IMR-90 (cell line): ENCODE data around the gene NPBWR2. TPM values are rescaled to one million over a fixed set of nuclear protein-coding genes. Genes with fewer than 3 reads are reported as not detected.

Experiments
- ATAC-seq: fragments of 200-7000 bp; cut with Tn5 transposase; 2 replicates; pipeline ENCODE4 v1.9.1; 2020; ENCODE audit warnings: low read depth, mild to moderate bottlenecking, moderate library complexity
- BruUV-seq: library from RNA; stranded (reverse); fragments of 400-500 nt; replicated peaks from 2 replicates; lab custom pipeline; 2021; lab: Mats Ljungman, UMichigan
- CTCF ChIA-PET: fragments of 300-600 bp; formaldehyde crosslinking; extraction: SDS; loops from one replicate; lab custom pipeline; 2021; ENCODE audit warnings: antibody characterized with exemption; lab: Yijun Ruan, JAX
- POLR2A ChIA-PET: fragments of 300-600 bp; sonication (Branson Sonifier 250); formaldehyde crosslinking; loops from one replicate; lab custom pipeline; 2022; ENCODE audit warnings: antibody characterized with exemption; ENCODE audit not compliant: unreplicated experiment; lab: Charles Lee
- DNase-seq: peaks from one replicate; pipeline ENCODE4 v3.0.0; 2013
- H2AFZ ChIP-seq: replicated peaks from 2 replicates; pipeline ENCODE3; 2013; ENCODE audit warnings: low read length, mild to moderate bottlenecking; ENCODE audit not compliant: poor library complexity
- H2AK5ac ChIP-seq: 2 replicates; pipeline ENCODE4 v1.6.1; 2013; ENCODE audit warnings: low read depth, low read length, inconsistent platforms
- H2AK9ac ChIP-seq: replicated peaks from 2 replicates; pipeline ENCODE3; 2013; ENCODE audit warnings: mild to moderate bottlenecking, low read depth, low read length, moderate library complexity; ENCODE audit not compliant: poor library complexity
- H2BK120ac ChIP-seq: 2 replicates; pipeline ENCODE4 v1.6.1; 2013; ENCODE audit warnings: low read depth, low read length, inconsistent platforms
- H2BK15ac ChIP-seq: 3 replicates; pipeline ENCODE4 v1.6.1; 2013; ENCODE audit warnings: low read depth, low read length, inconsistent platforms
- H2BK20ac ChIP-seq: 2 replicates; pipeline ENCODE4 v1.6.1; 2013; ENCODE audit warnings: low read depth, mild to moderate bottlenecking, inconsistent platforms, low read length, moderate library complexity
- H2BK5ac ChIP-seq: 2 replicates; pipeline ENCODE4 v1.6.1; 2013; ENCODE audit warnings: mild to moderate bottlenecking, low read depth, low read length, inconsistent platforms; ENCODE audit not compliant: poor library complexity, severe bottlenecking
- H3K14ac ChIP-seq: replicated peaks from 2 replicates; pipeline ENCODE4 v1.6.1; 2013; ENCODE audit warnings: low read depth, low read length, inconsistent platforms
- H3K18ac ChIP-seq: 2 replicates; pipeline ENCODE4 v1.6.1; 2013; ENCODE audit warnings: low read depth, low read length, control low read depth
- H3K23ac ChIP-seq: 2 replicates; pipeline ENCODE4 v1.6.1; 2013; ENCODE audit warnings: low read depth, low read length, inconsistent platforms
- H3K27ac ChIP-seq: 2 replicates; pipeline ENCODE4 v1.5.1; 2013; ENCODE audit warnings: mild to moderate bottlenecking, control low read depth, low read length; ENCODE audit not compliant: insufficient read depth
- H3K27me3 ChIP-seq: 2 replicates; pipeline ENCODE4 v1.6.1; 2013; ENCODE audit warnings: low read length; ENCODE audit not compliant: control insufficient read depth, insufficient read depth
- H3K36me3 ChIP-seq: 2 replicates; pipeline ENCODE4 v1.6.1; 2013; ENCODE audit warnings: low read length, mixed read lengths; ENCODE audit not compliant: control insufficient read depth, insufficient read depth
- H3K4ac ChIP-seq: 2 replicates; pipeline ENCODE4 v1.6.1; 2013; ENCODE audit warnings: low read depth, low read length, inconsistent platforms
- H3K4me1 ChIP-seq: 2 replicates; pipeline ENCODE4 v1.6.1; 2013; ENCODE audit warnings: low read length, mixed read lengths; ENCODE audit not compliant: control insufficient read depth, insufficient read depth
- H3K4me2 ChIP-seq: 2 replicates; pipeline ENCODE4 v1.6.1; 2013; ENCODE audit warnings: low read depth, mild to moderate bottlenecking, control low read depth, low read length, moderate library complexity
- H3K4me3 ChIP-seq: 2 replicates; pipeline ENCODE4 v1.5.1; 2013; ENCODE audit warnings: low read depth, mild to moderate bottlenecking, control low read depth, low read length, moderate library complexity; ENCODE audit not compliant: insufficient read depth
- H3K56ac ChIP-seq: 2 replicates; pipeline ENCODE4 v1.6.1; 2013; ENCODE audit warnings: low read length, inconsistent platforms; ENCODE audit not compliant: insufficient read depth; ENCODE audit errors: extremely low read depth
- H3K79me1 ChIP-seq, 2 experiments: 2 replicates each; pipeline ENCODE4 v1.6.1; 2013; ENCODE audit warnings: low read length in 2 of 2, inconsistent platforms in 1 of 2, low read depth in 1 of 2
- H3K9ac ChIP-seq: 2 replicates; pipeline ENCODE4 v1.6.1; 2013; ENCODE audit warnings: low read depth, low read length, control low read depth
- H3K9me1 ChIP-seq: 2 replicates; pipeline ENCODE4 v1.6.1; 2013; ENCODE audit warnings: low read length, inconsistent platforms; ENCODE audit not compliant: insufficient read depth
- H3K9me3 ChIP-seq: 2 replicates; pipeline ENCODE4 v1.6.1; 2013; ENCODE audit warnings: low read length; ENCODE audit not compliant: control insufficient read depth, insufficient read depth
- H4K20me1 ChIP-seq: 2 replicates; pipeline ENCODE4 v1.6.1; 2013; ENCODE audit warnings: low read length, inconsistent platforms; ENCODE audit not compliant: insufficient read depth
- H4K5ac ChIP-seq: 2 replicates; pipeline ENCODE4 v1.6.1; 2013; ENCODE audit warnings: mild to moderate bottlenecking, low read depth, low read length, control low read depth
- H4K8ac ChIP-seq, 2 experiments: 2 replicates each; pipeline ENCODE4 v1.6.1; 2013; ENCODE audit warnings: low read depth in 2 of 2, low read length in 2 of 2, control low read depth in 1 of 2, inconsistent platforms in 1 of 2
- H4K91ac ChIP-seq: 2 replicates; pipeline ENCODE4 v1.6.1; 2013; ENCODE audit warnings: low read depth, low read length, inconsistent platforms; ENCODE audit not compliant: insufficient read depth
- CEBPB ChIP-seq: IDR thresholded peaks from 2 replicates; pipeline ENCODE4 v1.6.1; 2012; ENCODE audit warnings: low read depth, low read length, improper control_type of control experiment
- CHD1 ChIP-seq: IDR thresholded peaks from 2 replicates; pipeline ENCODE4 v1.6.1; 2012; ENCODE audit warnings: low read depth, low read length, improper control_type of control experiment
- CTCF ChIP-seq: conservative IDR thresholded peaks from 2 replicates; pipeline ENCODE4 v1.5.1; 2012; ENCODE audit warnings: mild to moderate bottlenecking, low read depth, low read length, improper control_type of control experiment
- FOS ChIP-seq: fragments of 150-350 bp; IDR thresholded peaks from 2 replicates; pipeline ENCODE4 v1.6.1; 2016; ENCODE audit warnings: low read depth, low read length
- MAZ ChIP-seq: IDR thresholded peaks from 2 replicates; pipeline ENCODE4 v1.6.1; 2012; ENCODE audit warnings: low read depth, mild to moderate bottlenecking, low read length, improper control_type of control experiment, moderate library complexity, borderline replicate concordance
- RAD21 ChIP-seq: IDR thresholded peaks from 2 replicates; pipeline ENCODE4 v1.6.1; 2012; ENCODE audit warnings: low read length, improper control_type of control experiment
- USF2 ChIP-seq: fragments of 150-350 bp; IDR thresholded peaks from 2 replicates; pipeline ENCODE4 v1.6.1; 2017; ENCODE audit warnings: mild to moderate bottlenecking, antibody characterized with exemption, low read length, low read depth
- WGBS, 2 experiments: methylation state at CpG; one replicate each; pipeline versions ENCODE4 v1.1.5 to v1.1.7; 2013; ENCODE audit warnings: missing lambda C conversion rate in 2 of 2; ENCODE audit not compliant: insufficient read length in 1 of 2; ENCODE audit errors: extremely low coverage in 2 of 2; 5-methylcytosine and 5-hydroxymethylcytosine counted together
- dilution Hi-C: fragments of 300-500 bp; cut with HindIII; formaldehyde crosslinking; loops from one replicate; pipeline ENCODE4 v1.14.3; 2018; ENCODE audit warnings: low sequenced_read_pairs; ENCODE audit not compliant: unreplicated experiment
- in situ Hi-C: fragments of 300-500 bp; cut with MboI; formaldehyde crosslinking; loops from 3 replicates; pipeline ENCODE4 v1.14.3; 2019; ENCODE audit warnings: low sequenced_read_pairs, inconsistent platforms, mixed read lengths
- intact Hi-C: fragments of 100-400 bp; cut with micrococcal nuclease; formaldehyde crosslinking; loops from 2 replicates; pipeline ENCODE4 v1.10.0; 2022
- polyA plus RNA-seq, 3 experiments: library from polyadenylated mRNA; depleted of rRNA; stranded (reverse); fragments of >200 nt; gene quantifications; 2 replicates each; pipeline ENCODE4 v1.2.3, GENCODE V29; 2012; ENCODE audit warnings: low replicate concordance in 1 of 3
- total RNA-seq: library from RNA; depleted of rRNA; stranded (reverse); fragments of >200 nt; gene quantifications from 2 replicates; pipeline ENCODE4 v1.2.3, GENCODE V29; 2012

The NPBWR2 gene
- total and polyA plus RNA-seq, 2 of the 4 experiments (the other 2 are of a cell fraction): not detected

DNA sequence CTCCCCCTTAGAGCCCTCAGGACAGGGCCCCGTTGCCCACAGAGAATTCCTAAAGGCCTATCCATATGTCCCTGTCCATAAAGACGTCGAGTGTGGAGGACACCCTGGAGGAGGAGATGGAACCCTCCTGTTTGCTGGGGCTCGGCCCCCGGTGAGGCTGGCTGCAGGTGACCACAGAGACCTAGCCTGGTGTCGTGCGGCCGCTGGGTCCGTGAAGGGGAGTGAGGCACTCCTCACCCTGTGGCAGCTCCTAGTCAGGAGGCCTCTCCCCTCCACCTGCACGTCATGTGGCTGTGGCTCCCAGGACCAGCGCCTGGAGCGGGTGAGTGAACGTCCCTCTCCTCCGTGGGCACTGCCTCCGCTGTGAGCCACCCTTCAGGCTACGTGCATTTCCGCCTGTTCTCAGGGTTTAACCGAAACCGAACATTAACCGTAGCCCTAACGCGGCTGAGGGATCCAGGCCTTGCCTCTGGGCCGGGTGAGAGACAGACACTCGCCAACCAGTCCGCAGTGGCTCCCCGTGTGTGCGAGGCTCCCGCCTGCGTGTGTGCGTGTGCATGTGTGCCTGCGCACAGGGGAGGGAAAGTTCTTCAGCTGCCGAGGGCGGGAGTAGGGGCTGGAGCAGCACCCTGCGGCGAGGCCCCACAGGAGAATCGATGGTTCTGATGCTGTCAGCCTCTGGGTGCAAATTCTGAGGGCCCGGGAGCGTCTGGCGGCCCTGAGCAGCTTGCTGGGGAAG lies 50.3 kb downstream of the NPBWR2 start:
- Histone ChIP-seq H3K9ac (no peak overlapping the region), H3K56ac (no peak overlapping the region), H3K9me1 (peaks cover 2% of the 10 kb centered on the region), H3K36me3 (no peaks in the 10 kb centered on the region), H3K4me1 (peaks cover 6% of the 10 kb centered on the region), H3K27ac (no peak overlapping the region), H2BK15ac (no peak overlapping the region), H2AK9ac (peak overlapping the region; percentile 56), H4K5ac (no peak overlapping the region), H2BK20ac (no peak overlapping the region), H2BK5ac (no peak overlapping the region), H3K23ac (no peak overlapping the region), H4K8ac (no peak overlapping the region), H3K27me3 (peaks cover 7% of the 10 kb centered on the region; the same call in 1 of the 2 replicates), H3K4me2 (no peak overlapping the region), H3K4me3 (no peak overlapping the region), H4K91ac (no peak overlapping the region), H3K18ac (no peak overlapping the region), H3K9me3 (no peaks in the 10 kb centered on the region), H4K20me1 (no peaks in the 10 kb centered on the region), H3K4ac (no peak overlapping the region), H3K14ac (no peak overlapping the region), H3K79me1 (peaks cover under 1 to 2% of the 10 kb centered on the region in 2 experiments; a peak in 3 of 4 replicates), H2AK5ac (no peak overlapping the region), H2AFZ (peak overlapping the region; percentile 64), H2BK120ac (no peak overlapping the region)
- DNase-seq: no peak
- POLR2A ChIA-PET: no interaction called here
- in situ Hi-C loops (no loop called here), intact Hi-C loops (loop anchor here (2.0 to 5.0 kb wide), 4 partner anchors 18 to 520 kb away; partner anchors contain the start of genes PRPF6 and PTK6), dilution Hi-C loops (no loop called here)
- ATAC-seq: no peak
- BruUV-seq: no TSS peak
- CTCF ChIA-PET: interaction anchor here (1.8 kb wide), 1 partner anchor 12 kb away, joined by 6 read pairs; no protein-coding TSS in a partner anchor
- TF ChIP-seq MAZ: no peak
- no peak for TF ChIP-seq USF2
- TF ChIP-seq RAD21: no peak
- no peak for TF ChIP-seq CHD1
- TF ChIP-seq FOS: no peak
- TF ChIP-seq CTCF: no peak
- TF ChIP-seq CEBPB: no peak
- WGBS, 2 experiments: 78% methylated on average over 36 of the region's 39 CpGs; no CpG with 5 or more reads in 1 of the 2 experiments
